A549 (cell line): ENCODE measurements around the gene CTNNAL1.

ENCODE experiments used
- BHLHE40 ChIP-seq: IDR thresholded peaks from 2 replicates; pipeline ENCODE4 v1.6.1; 2012; ENCODE audit warnings: low read depth, low read length, inconsistent platforms
- CHD2 ChIP-seq: fragments of 150-350 bp; IDR thresholded peaks from 2 replicates; pipeline ENCODE4 v1.6.1; 2014; ENCODE audit warnings: low read length; ENCODE audit not compliant: partially characterized antibody
- EP300 ChIP-seq, 2 experiments: fragments of >200 bp; sonication (Bioruptor Twin); formaldehyde crosslinking; IDR thresholded peaks; 2 replicates in 1 of 2; 3 replicates in 1 of 2; pipeline ENCODE4 v1.6.1; 2016 to 2017
- MAFK ChIP-seq: fragments of 450-650 bp; IDR thresholded peaks from 2 replicates; pipeline ENCODE4 v1.6.1; 2014; ENCODE audit not compliant: partially characterized antibody
- MAZ ChIP-seq: fragments of 150-350 bp; IDR thresholded peaks from 2 replicates; pipeline ENCODE4 v1.6.1; 2014; ENCODE audit warnings: antibody characterized with exemption, low read depth, low read length, borderline replicate concordance
- MYC ChIP-seq: IDR thresholded peaks from 2 replicates; pipeline ENCODE4 v1.6.1; 2012; ENCODE audit warnings: mild to moderate bottlenecking, inconsistent platforms, low read length, improper control_type of control experiment, borderline replicate concordance
- NR3C1 ChIP-seq: fragments of >200 bp; sonication (Bioruptor Twin); formaldehyde crosslinking; IDR thresholded peaks from 3 replicates; pipeline ENCODE4 v1.6.1; 2017
- POLR2A ChIP-seq: IDR thresholded peaks from 2 replicates; pipeline ENCODE4 v1.6.1; 2012; ENCODE audit warnings: mild to moderate bottlenecking, low read length
- RAD21 ChIP-seq, 2 experiments: fragments of >200 bp in 1 of 2; sonication (Bioruptor Twin) in 1 of 2; formaldehyde crosslinking in 1 of 2; IDR thresholded peaks in 1 of 2; conservative IDR thresholded peaks in 1 of 2; 2 replicates in 1 of 2; 3 replicates in 1 of 2; pipeline ENCODE4 v1.6.1; 2012 to 2018; ENCODE audit warnings: inconsistent platforms in 1 of 2
- RCOR1 ChIP-seq: fragments of 150-350 bp; IDR thresholded peaks from 2 replicates; pipeline ENCODE4 v1.6.1; 2014; ENCODE audit warnings: antibody characterized with exemption, low read length, low read depth
- RFX5 ChIP-seq: fragments of 450-650 bp; IDR thresholded peaks from 2 replicates; pipeline ENCODE4 v1.7.1; 2014; ENCODE audit warnings: antibody characterized with exemption, mild to moderate bottlenecking, moderate library complexity
- SMC3 ChIP-seq: fragments of >200 bp; sonication (Bioruptor Twin); formaldehyde crosslinking; IDR thresholded peaks from 3 replicates; pipeline ENCODE4 v1.6.1; 2018; ENCODE audit warnings: inconsistent platforms
- TF ChIP-seq, protein P1 (sequence below): fragments of >200 bp; sonication (Bioruptor Twin); formaldehyde crosslinking; IDR thresholded peaks from 3 replicates; pipeline ENCODE4 v1.5.1; 2016
- TF ChIP-seq, protein P2 (sequence below): IDR thresholded peaks from 2 replicates; pipeline ENCODE4 v1.6.1; 2012

DNA sequence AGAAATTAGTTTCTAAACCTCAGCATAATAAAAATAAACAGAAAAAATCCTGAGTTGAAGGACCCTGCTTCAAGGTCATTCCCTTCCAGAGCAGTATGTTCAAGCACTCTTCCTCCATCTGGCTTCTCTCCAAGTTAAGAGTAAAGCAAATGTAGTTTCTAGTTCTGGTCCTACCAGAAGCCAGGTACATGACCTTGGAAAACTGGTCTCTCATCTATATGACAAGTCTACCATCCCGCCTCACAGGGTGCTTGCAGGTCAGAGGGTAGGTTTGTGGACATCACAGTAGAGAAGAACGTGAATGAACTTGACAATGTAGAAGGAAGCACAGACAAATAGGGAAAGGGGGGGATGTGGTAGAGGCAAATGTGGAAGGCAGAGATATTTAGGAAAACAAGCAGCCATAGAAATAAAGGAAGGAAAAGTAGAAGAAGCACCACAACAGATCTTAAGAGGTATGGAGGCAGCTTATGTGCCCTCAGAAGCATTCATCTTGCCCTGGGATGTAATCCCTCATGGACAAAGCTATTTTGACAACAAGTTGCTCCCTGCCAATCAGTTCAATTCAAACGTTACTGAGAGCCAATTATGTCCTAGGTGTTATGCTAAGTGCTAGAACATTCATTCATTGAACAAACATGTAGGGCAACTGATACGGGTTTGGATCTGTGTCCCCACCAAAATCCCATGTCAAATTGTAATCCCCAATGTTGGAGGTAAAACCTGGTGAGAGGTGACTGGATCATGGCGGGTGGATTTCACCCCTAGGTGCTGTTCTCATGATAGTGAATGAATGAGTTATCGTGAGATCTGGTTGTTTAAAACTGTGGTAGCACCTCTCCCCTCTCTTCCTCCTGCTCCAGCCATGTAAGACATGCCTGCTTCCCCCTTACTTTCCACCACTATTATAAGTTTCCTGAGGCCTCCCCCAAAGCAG, 23.7 kb upstream of the CTNNAL1 start:
- no peak for TF ChIP-seq RCOR1
- TF ChIP-seq CHD2: no peak
- TF ChIP-seq, protein P1, sequence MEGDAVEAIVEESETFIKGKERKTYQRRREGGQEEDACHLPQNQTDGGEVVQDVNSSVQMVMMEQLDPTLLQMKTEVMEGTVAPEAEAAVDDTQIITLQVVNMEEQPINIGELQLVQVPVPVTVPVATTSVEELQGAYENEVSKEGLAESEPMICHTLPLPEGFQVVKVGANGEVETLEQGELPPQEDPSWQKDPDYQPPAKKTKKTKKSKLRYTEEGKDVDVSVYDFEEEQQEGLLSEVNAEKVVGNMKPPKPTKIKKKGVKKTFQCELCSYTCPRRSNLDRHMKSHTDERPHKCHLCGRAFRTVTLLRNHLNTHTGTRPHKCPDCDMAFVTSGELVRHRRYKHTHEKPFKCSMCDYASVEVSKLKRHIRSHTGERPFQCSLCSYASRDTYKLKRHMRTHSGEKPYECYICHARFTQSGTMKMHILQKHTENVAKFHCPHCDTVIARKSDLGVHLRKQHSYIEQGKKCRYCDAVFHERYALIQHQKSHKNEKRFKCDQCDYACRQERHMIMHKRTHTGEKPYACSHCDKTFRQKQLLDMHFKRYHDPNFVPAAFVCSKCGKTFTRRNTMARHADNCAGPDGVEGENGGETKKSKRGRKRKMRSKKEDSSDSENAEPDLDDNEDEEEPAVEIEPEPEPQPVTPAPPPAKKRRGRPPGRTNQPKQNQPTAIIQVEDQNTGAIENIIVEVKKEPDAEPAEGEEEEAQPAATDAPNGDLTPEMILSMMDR: no peak
- TF ChIP-seq NR3C1: no peak
- no peak for TF ChIP-seq MAZ
- TF ChIP-seq EP300 (IDR thresholded peaks at IDR 0.05): no peak
- no peak for TF ChIP-seq RFX5
- TF ChIP-seq, protein P2, sequence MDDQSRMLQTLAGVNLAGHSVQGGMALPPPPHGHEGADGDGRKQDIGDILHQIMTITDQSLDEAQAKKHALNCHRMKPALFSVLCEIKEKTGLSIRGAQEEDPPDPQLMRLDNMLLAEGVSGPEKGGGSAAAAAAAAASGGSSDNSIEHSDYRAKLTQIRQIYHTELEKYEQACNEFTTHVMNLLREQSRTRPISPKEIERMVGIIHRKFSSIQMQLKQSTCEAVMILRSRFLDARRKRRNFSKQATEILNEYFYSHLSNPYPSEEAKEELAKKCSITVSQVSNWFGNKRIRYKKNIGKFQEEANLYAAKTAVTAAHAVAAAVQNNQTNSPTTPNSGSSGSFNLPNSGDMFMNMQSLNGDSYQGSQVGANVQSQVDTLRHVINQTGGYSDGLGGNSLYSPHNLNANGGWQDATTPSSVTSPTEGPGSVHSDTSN: no peak
- no peak for TF ChIP-seq MAFK
- no peak for TF ChIP-seq MYC
- TF ChIP-seq SMC3: no peak
- TF ChIP-seq BHLHE40: no peak
- TF ChIP-seq POLR2A: no peak
- no peak for TF ChIP-seq RAD21 (conservative IDR thresholded peaks at IDR 0.05 in 1 of 2, IDR thresholded peaks at IDR 0.05 in 1 of 2)
